HepG2 (cell line): ENCODE measurements around the gene CIROP. TPM values are rescaled to one million over a fixed set of nuclear protein-coding genes. Genes with fewer than 3 reads are reported as not detected.

Experiments used
- BCL6 ChIP-seq: IDR thresholded peaks from 2 replicates; pipeline ENCODE4 v1.6.1; 2016; ENCODE audit warnings: missing genetic modification reagents, missing compliant biosample characterization
- CHD2 ChIP-seq: IDR thresholded peaks from 2 replicates; pipeline ENCODE4 v1.6.1; 2011; ENCODE audit warnings: low read depth, low read length, improper control_type of control experiment
- FOXO1 ChIP-seq: sonication (generic); formaldehyde crosslinking; IDR thresholded peaks from 2 replicates; pipeline ENCODE4 v1.4.0; 2020; ENCODE audit warnings: missing genetic modification reagents
- GATAD1 ChIP-seq: IDR thresholded peaks from 2 replicates; pipeline ENCODE4 v1.6.1; 2016; ENCODE audit warnings: missing genetic modification reagents, missing compliant biosample characterization
- HHEX ChIP-seq: IDR thresholded peaks from 2 replicates; pipeline ENCODE4 v1.6.1; 2016; ENCODE audit warnings: control low read depth
- HNF4A ChIP-seq: sonication (generic); formaldehyde crosslinking; IDR thresholded peaks from 2 replicates; pipeline ENCODE4 v1.4.0; 2020; ENCODE audit warnings: missing genetic modification reagents
- NFKB2 ChIP-seq: sonication (generic); formaldehyde crosslinking; IDR thresholded peaks from 2 replicates; pipeline ENCODE4 v1.4.0; 2020; ENCODE audit warnings: missing genetic modification reagents, borderline replicate concordance
- NONO ChIP-seq, 2 experiments: fragments of 450-650 bp in 1 of 2; sonication (generic) in 1 of 2; formaldehyde crosslinking in 1 of 2; IDR thresholded peaks in 1 of 2; conservative IDR thresholded peaks in 1 of 2; 2 replicates each; pipeline versions ENCODE4 v1.6.1 to v1.8.0; 2017 to 2022; ENCODE audit warnings: mild to moderate bottlenecking in 1 of 2, missing genetic modification reagents in 1 of 2, moderate library complexity in 1 of 2
- PHF20 ChIP-seq: sonication (generic); formaldehyde crosslinking; IDR thresholded peaks from 2 replicates; pipeline ENCODE4 v1.5.0; 2020; ENCODE audit warnings: mild to moderate bottlenecking, missing genetic modification reagents
- POLR2AphosphoS5 ChIP-seq: IDR thresholded peaks from 2 replicates; pipeline ENCODE4 v1.6.1; 2012; ENCODE audit warnings: low read depth, low read length
- SIX4 ChIP-seq: sonication (generic); formaldehyde crosslinking; IDR thresholded peaks from 2 replicates; pipeline ENCODE4 v1.4.0; 2020; ENCODE audit warnings: missing genetic modification reagents
- SPEN ChIP-seq: sonication (generic); formaldehyde crosslinking; IDR thresholded peaks from 2 replicates; pipeline ENCODE4 v1.5.1; 2020; ENCODE audit warnings: low read depth, mild to moderate bottlenecking, missing genetic modification reagents
- TCF12 ChIP-seq, 2 experiments: fragments of 450-650 bp in 1 of 2; sonication (generic) in 1 of 2; formaldehyde crosslinking in 1 of 2; IDR thresholded peaks; 2 replicates each; pipeline versions ENCODE4 v1.6.1 to v1.8.0; 2017 to 2022; ENCODE audit warnings: antibody characterized with exemption in 1 of 2, mild to moderate bottlenecking in 1 of 2, missing genetic modification reagents in 1 of 2, moderate library complexity in 1 of 2
- YEATS2 ChIP-seq: sonication (generic); formaldehyde crosslinking; IDR thresholded peaks from 2 replicates; pipeline ENCODE4 v1.4.0; 2020; ENCODE audit warnings: missing genetic modification reagents, borderline replicate concordance
- ZFP90 ChIP-seq: sonication (generic); formaldehyde crosslinking; IDR thresholded peaks from 2 replicates; pipeline ENCODE4 v1.8.0; 2022; ENCODE audit warnings: missing genetic modification reagents, mild to moderate bottlenecking, inconsistent platforms, borderline replicate concordance
- ZMYM2 ChIP-seq: sonication (generic); formaldehyde crosslinking; IDR thresholded peaks from 2 replicates; pipeline ENCODE4 v1.8.0; 2022; ENCODE audit warnings: mild to moderate bottlenecking, missing genetic modification reagents
- ZNF235 ChIP-seq: sonication (generic); formaldehyde crosslinking; IDR thresholded peaks from 2 replicates; pipeline ENCODE4 v1.8.1; 2023; ENCODE audit warnings: mild to moderate bottlenecking, missing genetic modification reagents, borderline replicate concordance
- ZNF451 ChIP-seq: sonication (generic); formaldehyde crosslinking; IDR thresholded peaks from 2 replicates; pipeline ENCODE4 v1.5.0; 2020; ENCODE audit warnings: mild to moderate bottlenecking, missing genetic modification reagents
- polyA plus RNA-seq, 8 experiments: library from polyadenylated mRNA; depleted of rRNA in 3 of 8; stranded (reverse) in 7 of 8; unstranded in 1 of 8; fragments of >200 nt; fragmentation: Illumina TruSeq in 4 of 8; extraction: Trizol in 4 of 8; gene quantifications; 2 replicates each; pipeline versions ENCODE4 v1.2.1 to v1.2.3, GENCODE V29; 2011 to 2016; ENCODE audit warnings: low read depth in 4 of 8, missing spikeins in 1 of 8, mixed read lengths in 1 of 8; ENCODE audit not compliant: insufficient read depth in 1 of 8
- total RNA-seq, 5 experiments: library from RNA; depleted of rRNA; stranded (reverse); fragments of >200 nt; fragmentation: Illumina TruSeq; extraction: Trizol; gene quantifications; 2 replicates each; pipeline ENCODE4 v1.2.3, GENCODE V29; 2016; ENCODE audit warnings: low read depth in 1 of 5
- TF ChIP-seq, protein P1 (sequence below): sonication (generic); formaldehyde crosslinking; IDR thresholded peaks from 2 replicates; pipeline ENCODE4 v1.8.1; 2022; ENCODE audit warnings: mild to moderate bottlenecking, missing genetic modification reagents
- TF ChIP-seq, protein P2 (sequence below): sonication (generic); formaldehyde crosslinking; IDR thresholded peaks from 2 replicates; pipeline ENCODE4 v1.8.0; 2022; ENCODE audit warnings: low read depth, missing genetic modification reagents
- TF ChIP-seq, protein P3 (sequence below), 2 experiments: IDR thresholded peaks; 2 replicates each; pipeline ENCODE4 v1.6.1; 2011 to 2012; ENCODE audit warnings: low read length in 2 of 2, borderline replicate concordance in 1 of 2, low read depth in 1 of 2, mild to moderate bottlenecking in 1 of 2, moderate library complexity in 1 of 2
- TF ChIP-seq, protein P4 (sequence below): sonication (generic); formaldehyde crosslinking; IDR thresholded peaks from 2 replicates; pipeline ENCODE4 v1.4.0; 2020; ENCODE audit warnings: missing genetic modification reagents

The CIROP gene
- total and polyA plus RNA-seq, 2 of the 13 experiments (the other 11 are each of a cell fraction or from before 2014, with no cell fraction given) = 0.07 TPM; not detected in 1

DNA sequence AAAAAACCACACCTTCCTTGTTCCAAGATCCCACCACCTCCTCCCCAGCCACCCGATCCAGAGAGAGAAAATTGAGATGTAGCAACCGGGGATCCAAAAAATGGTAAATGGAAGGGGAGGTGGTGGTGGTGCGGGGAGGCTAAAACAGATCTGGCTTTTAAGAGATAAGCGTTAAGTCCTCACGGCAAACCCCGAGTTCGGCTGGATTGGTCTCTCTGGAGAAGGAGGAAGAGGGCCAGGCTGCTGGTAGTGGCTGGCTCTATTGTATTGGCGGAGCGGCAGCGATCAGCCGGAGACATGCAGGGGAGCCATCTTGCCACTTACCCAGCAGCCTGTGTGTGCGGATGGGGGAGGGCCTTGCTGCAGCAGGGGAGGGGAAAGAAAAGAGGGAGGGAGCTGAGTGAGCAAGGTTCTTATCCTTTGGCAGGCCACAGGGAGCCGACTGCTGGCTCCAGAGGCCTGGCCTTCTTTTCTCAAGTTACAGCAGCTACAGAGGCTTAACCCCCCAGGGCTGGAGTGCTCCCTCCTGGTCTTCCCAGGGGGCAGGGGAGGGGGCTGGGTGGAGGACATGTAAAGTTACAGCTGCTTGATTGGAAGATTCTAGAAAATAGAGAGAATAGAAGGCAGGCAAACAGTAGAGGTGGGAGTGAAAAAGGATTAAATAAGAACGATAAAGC is 33.4 kb downstream of the CIROP start (continued):
- TF ChIP-seq, protein P1, sequence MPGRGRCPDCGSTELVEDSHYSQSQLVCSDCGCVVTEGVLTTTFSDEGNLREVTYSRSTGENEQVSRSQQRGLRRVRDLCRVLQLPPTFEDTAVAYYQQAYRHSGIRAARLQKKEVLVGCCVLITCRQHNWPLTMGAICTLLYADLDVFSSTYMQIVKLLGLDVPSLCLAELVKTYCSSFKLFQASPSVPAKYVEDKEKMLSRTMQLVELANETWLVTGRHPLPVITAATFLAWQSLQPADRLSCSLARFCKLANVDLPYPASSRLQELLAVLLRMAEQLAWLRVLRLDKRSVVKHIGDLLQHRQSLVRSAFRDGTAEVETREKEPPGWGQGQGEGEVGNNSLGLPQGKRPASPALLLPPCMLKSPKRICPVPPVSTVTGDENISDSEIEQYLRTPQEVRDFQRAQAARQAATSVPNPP (CRISPR knock-in tag) = peak; percentile 88; the same call in 1 of the 2 replicates
- peak; percentile 93; the same call in 1 of the 2 replicates for TF ChIP-seq ZNF235 (CRISPR knock-in tag)
- TF ChIP-seq, protein P2, sequence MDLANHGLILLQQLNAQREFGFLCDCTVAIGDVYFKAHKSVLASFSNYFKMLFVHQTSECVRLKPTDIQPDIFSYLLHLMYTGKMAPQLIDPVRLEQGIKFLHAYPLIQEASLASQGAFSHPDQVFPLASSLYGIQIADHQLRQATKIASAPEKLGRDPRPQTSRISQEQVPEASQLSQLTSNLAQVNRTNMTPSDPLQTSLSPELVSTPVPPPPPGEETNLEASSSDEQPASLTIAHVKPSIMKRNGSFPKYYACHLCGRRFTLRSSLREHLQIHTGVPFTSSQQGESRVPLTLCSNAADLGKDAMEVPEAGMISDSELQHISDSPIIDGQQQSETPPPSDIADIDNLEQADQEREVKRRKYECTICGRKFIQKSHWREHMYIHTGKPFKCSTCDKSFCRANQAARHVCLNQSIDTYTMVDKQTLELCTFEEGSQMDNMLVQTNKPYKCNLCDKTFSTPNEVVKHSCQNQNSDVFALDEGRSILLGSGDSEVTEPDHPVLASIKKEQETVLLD = 0 out of 2 replicates have a peak, but pooled peaks have one; percentile 54
- no peak for TF ChIP-seq TCF12 (IDR thresholded peaks at IDR 0.05)
- peak; percentile 77; the same call in 1 of the 2 replicates for TF ChIP-seq TCF12 (CRISPR knock-in tag; IDR thresholded peaks at IDR 0.05)
- no peak for TF ChIP-seq ZMYM2 (CRISPR knock-in tag)
- no peak for TF ChIP-seq CHD2
- peak; percentile 45; the same call in 1 of the 2 replicates for TF ChIP-seq ZFP90 (CRISPR knock-in tag)
- TF ChIP-seq, protein P3, sequence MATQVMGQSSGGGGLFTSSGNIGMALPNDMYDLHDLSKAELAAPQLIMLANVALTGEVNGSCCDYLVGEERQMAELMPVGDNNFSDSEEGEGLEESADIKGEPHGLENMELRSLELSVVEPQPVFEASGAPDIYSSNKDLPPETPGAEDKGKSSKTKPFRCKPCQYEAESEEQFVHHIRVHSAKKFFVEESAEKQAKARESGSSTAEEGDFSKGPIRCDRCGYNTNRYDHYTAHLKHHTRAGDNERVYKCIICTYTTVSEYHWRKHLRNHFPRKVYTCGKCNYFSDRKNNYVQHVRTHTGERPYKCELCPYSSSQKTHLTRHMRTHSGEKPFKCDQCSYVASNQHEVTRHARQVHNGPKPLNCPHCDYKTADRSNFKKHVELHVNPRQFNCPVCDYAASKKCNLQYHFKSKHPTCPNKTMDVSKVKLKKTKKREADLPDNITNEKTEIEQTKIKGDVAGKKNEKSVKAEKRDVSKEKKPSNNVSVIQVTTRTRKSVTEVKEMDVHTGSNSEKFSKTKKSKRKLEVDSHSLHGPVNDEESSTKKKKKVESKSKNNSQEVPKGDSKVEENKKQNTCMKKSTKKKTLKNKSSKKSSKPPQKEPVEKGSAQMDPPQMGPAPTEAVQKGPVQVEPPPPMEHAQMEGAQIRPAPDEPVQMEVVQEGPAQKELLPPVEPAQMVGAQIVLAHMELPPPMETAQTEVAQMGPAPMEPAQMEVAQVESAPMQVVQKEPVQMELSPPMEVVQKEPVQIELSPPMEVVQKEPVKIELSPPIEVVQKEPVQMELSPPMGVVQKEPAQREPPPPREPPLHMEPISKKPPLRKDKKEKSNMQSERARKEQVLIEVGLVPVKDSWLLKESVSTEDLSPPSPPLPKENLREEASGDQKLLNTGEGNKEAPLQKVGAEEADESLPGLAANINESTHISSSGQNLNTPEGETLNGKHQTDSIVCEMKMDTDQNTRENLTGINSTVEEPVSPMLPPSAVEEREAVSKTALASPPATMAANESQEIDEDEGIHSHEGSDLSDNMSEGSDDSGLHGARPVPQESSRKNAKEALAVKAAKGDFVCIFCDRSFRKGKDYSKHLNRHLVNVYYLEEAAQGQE (IDR thresholded peaks at IDR 0.05; ENCODE audit: borderline replicate concordance in 1 of 2, low read depth in 1 of 2, low read length in 2 of 2) = peak in 1 of 2 experiments; percentile 75; a peak in 1 of 4 replicates
- TF ChIP-seq BCL6 = peak; percentile 56
- peak; percentile 90 for TF ChIP-seq ZNF451
- no peak for TF ChIP-seq HHEX (CRISPR knock-in tag)
- TF ChIP-seq PHF20 (CRISPR knock-in tag) = peak; percentile 77
- no peak; the same call in 1 of the 2 replicates for TF ChIP-seq SIX4 (CRISPR knock-in tag)
- TF ChIP-seq NONO (IDR thresholded peaks at IDR 0.05) = no peak
- TF ChIP-seq NONO (CRISPR knock-in tag; conservative IDR thresholded peaks at IDR 0.05) = peak; percentile 95
- peak; percentile 86; the same call in 1 of the 2 replicates for TF ChIP-seq NFKB2 (CRISPR knock-in tag)
- TF ChIP-seq, protein P4, sequence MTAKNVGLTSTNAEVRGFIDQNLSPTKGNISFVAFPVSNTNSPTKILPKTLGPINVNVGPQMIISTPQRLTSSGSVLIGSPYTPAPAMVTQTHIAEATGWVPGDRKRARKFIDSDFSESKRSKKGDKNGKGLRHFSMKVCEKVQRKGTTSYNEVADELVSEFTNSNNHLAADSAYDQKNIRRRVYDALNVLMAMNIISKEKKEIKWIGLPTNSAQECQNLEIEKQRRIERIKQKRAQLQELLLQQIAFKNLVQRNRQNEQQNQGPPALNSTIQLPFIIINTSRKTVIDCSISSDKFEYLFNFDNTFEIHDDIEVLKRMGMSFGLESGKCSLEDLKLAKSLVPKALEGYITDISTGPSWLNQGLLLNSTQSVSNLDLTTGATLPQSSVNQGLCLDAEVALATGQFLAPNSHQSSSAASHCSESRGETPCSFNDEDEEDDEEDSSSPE (CRISPR knock-in tag) = no peak
- TF ChIP-seq GATAD1 = peak; percentile 94
- peak; percentile 91 for TF ChIP-seq YEATS2 (CRISPR knock-in tag)
- TF ChIP-seq POLR2AphosphoS5 = peak; percentile 98
- peak; percentile 76 for TF ChIP-seq FOXO1 (CRISPR knock-in tag)
- TF ChIP-seq SPEN (CRISPR knock-in tag) = peak; percentile 85; the same call in 1 of the 2 replicates
- 0 out of 2 replicates have a peak, but pooled peaks have one; percentile 23 for TF ChIP-seq HNF4A
